22Rv1 (cell line): ENCODE measurements around the gene ALG14.
A peak's percentile ranks its signal among the peaks of the same experiment; 100 is the strongest.

Experiments
- H3K27ac ChIP-seq: fragments of 450-650 bp; 2 replicates; pipeline ENCODE4 v1.5.1; 2017
- ZFX ChIP-seq: fragments of 450-650 bp; IDR thresholded peaks from 2 replicates; pipeline ENCODE4 v1.6.1; 2017; ENCODE audit warnings: antibody characterized with exemption, borderline replicate concordance
- TF ChIP-seq, protein P1 (sequence below): fragments of 450-650 bp; IDR thresholded peaks from 2 replicates; pipeline ENCODE4 v1.5.1; 2017; ENCODE audit warnings: mild to moderate bottlenecking

ALG14 gene

DNA sequence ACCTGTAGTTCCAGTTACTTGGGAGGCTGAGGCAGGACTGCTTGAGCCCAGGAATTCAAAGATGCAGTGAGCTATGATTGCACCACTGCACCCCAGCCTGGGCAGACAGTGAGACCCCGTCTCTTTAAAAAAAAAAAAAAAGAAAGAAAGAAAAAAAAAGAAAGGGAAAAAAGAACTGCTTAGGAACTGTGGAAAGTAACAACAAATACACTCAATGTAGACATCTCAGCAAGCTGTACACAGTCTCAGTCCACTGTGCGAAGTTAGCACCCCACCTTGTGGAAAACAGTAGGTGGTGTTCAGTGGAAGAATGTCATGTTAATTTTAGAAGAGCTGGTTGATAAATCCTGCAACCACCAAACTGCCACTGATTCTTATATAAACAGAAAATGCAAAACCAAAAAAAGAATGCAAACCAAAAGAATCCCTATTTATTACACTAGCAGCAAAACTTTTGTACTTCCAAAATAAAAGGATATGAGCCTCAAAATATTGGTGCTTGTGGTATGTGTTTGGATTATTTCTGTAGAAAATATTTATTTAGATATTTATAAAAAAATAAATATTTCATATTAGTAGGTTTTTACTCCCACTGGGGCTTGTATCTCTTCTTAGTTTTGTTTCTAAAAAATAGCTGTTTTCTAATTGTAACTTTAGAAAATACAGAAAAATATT, 31.1 kb downstream of the ALG14 start:
- TF ChIP-seq, protein P1, sequence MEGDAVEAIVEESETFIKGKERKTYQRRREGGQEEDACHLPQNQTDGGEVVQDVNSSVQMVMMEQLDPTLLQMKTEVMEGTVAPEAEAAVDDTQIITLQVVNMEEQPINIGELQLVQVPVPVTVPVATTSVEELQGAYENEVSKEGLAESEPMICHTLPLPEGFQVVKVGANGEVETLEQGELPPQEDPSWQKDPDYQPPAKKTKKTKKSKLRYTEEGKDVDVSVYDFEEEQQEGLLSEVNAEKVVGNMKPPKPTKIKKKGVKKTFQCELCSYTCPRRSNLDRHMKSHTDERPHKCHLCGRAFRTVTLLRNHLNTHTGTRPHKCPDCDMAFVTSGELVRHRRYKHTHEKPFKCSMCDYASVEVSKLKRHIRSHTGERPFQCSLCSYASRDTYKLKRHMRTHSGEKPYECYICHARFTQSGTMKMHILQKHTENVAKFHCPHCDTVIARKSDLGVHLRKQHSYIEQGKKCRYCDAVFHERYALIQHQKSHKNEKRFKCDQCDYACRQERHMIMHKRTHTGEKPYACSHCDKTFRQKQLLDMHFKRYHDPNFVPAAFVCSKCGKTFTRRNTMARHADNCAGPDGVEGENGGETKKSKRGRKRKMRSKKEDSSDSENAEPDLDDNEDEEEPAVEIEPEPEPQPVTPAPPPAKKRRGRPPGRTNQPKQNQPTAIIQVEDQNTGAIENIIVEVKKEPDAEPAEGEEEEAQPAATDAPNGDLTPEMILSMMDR: peak; percentile 59
- TF ChIP-seq ZFX: no peak

DNA sequence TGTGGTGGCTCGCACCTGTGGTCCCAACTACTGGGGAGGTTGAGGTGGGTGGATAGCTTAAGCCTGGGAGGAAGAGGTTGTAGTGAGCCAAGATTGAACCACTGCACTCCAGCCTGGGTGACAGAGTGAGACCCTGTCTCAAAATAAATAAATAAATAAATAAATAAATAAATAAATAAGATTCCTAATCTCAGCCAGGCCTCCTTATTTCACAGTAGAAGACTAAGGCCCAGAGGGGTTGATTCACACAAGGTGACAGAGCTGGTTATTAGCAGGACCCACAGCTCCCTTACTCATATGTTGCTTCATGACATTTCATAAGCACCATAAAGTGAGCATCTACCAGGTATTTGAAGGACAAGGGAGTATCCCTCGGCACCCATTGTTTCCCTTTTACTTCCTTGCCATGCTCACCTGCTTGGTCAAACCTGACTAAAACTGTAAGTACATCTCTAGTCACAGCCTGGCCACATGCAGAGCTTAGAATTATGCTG, 32.7 kb downstream of the ALG14 start:
- no peak overlapping the region for H3K27ac ChIP-seq

More for the DNA sequence above, 31.1 kb downstream of the ALG14 start:
- no peak overlapping the region for H3K27ac ChIP-seq

DNA sequence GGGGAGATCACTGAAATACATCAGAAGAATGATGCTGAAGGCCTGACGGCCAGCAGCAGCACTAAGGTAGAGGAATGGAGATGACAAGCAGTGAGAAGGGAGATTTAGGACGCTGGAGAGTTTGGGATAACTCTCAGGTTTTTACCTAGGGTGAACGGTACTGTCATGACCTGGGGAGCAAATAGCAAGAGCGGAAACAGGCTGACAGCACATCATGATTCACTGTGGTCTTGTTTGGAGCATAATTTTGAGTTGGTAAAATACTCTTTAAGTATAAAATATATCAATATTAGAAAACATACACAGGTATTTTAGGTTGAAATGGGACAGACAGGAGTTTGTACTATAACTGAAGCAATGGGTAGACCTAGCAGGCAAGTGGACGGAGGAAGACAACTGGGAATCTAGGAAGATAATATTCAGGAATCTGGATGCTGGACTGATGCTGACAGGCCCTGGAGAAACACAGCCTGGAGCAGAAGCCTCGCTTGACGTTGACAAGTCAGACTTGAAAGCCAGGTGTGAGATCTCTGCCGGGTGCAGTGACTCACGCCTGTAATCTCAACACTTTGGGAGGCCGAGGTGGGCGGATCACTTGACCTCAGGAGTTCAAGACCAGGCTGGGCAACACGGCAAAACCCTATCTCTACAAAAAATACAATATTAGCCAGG, 33.3 kb downstream of the ALG14 start:
- TF ChIP-seq, protein P1: no peak
- TF ChIP-seq ZFX: no peak

More for the DNA sequence above, 32.7 kb downstream of the ALG14 start:
- no peak for TF ChIP-seq ZFX
- TF ChIP-seq, protein P1: no peak

DNA sequence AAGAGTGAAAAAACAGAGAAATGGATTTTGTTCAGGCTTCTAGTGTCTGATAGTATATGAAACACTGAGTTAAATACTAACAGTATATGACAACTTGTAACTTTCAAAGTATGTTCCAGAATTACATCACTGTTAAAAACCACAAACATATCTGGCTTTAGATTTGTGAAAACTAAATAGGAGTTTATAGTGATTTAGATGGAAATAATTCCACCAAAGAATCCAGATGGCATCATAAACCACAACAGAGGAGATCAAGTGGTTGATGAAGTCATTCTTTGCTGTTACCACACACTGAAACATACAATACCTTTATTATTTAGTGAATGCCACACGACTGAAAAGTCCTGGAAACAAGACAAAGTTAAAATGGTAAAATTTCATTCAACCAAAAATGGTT, 37.2 kb downstream of the ALG14 start:
- H3K27ac ChIP-seq: no peak overlapping the region
- TF ChIP-seq, protein P1: no peak
- TF ChIP-seq ZFX: no peak

More for the DNA sequence above, 33.3 kb downstream of the ALG14 start:
- H3K27ac ChIP-seq: no peak overlapping the region

DNA sequence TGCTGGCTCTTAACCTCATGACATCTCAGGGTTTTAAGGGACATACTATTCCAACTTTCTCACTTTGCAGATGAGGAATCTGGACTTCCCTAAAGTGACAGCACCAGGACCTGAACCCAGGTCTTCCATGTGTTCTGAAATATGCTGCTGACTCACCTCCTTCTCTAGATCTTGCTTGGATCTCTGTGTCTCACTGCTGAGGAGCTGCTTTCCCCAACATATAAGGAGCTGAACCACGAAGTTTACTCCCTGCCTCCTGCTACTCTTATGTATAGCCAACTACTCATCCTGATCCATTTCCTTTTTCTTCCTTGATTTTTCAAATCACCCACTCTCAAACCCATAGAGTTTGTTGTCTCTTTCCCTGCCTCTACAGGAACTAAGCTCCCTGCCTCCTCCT, 38.2 kb downstream of the ALG14 start:
- H3K27ac ChIP-seq: no peak overlapping the region
- no peak for TF ChIP-seq ZFX
- TF ChIP-seq, protein P1: no peak

DNA sequence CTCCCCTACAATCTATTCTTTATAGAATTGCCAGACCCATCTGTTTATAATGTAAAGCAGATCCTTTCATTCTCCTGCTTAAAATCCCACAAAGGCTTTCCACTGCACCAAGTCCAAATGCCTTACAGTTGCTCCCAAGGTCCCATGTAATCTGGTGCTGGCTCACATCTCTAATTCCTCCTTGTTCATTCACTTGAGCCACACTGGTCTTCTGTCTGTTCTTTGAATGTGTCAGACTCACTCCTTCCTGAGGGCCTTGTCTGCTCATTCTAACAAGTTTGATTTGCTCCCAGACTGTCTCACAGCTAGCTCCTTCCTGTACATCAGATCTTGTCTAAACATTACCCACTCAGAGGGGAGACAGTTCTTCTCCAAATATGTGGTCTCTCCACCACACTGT, 38.9 kb downstream of the ALG14 start:
- H3K27ac ChIP-seq: no peak overlapping the region

DNA sequence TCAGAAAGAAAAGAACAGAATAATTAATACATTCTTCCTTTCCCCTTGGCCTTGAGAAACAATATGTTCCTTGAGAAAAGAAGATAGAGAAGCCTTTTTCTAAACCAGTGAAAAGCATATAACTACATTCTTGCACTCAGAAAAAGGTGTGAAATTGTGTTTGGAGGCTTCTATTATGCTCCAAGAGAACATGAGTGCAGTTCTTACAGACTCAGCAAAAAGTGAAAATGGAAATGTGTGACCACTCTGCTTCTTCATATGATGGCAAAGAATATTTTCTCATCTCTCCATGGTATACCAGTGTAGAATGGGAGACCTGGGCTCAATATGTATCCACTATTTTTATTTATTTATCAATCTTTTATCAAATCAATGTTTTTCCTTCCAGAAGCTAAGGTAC, 43.2 kb downstream of the ALG14 start:
- no peak overlapping the region for H3K27ac ChIP-seq
- TF ChIP-seq, protein P1: no peak
- no peak for TF ChIP-seq ZFX

More for the DNA sequence above, 38.9 kb downstream of the ALG14 start:
- TF ChIP-seq, protein P1: no peak
- no peak for TF ChIP-seq ZFX
